ENCODE results near the gene CACNA1E. TPM values are rescaled to one million over a fixed set of nuclear protein-coding genes. Genes with fewer than 3 reads are reported as not detected.
"Not testable (repeated sequence)": the region's sequence is repeated elsewhere in the genome, so short reads cannot be mapped to it uniquely, and the experiment has no call there.

The CACNA1E gene
- total RNA-seq, 4 donors from 2014 or later = 0.19 to 1.3 (median 0.44) TPM; not detected in 1

GRCh38 chr1:181812208-181812607, 328.9 kb downstream of the CACNA1E start:
- no peak for ATAC-seq (ENCODE audit: low FRiP score)
- no peak for TF ChIP-seq CTCF (IDR thresholded peaks at IDR 0.05)
- no peak for DNase-seq (ENCODE audit: low spot score)

GRCh38 chr1:181813266-181813665, 329.9 kb downstream of the CACNA1E start:
- DNase-seq (ENCODE audit: low spot score) = no peak
- TF ChIP-seq CTCF (IDR thresholded peaks at IDR 0.05) = no peak
- no peak for ATAC-seq (ENCODE audit: low FRiP score)

- no peak for TF ChIP-seq CTCF (IDR thresholded peaks at IDR 0.05)
- DNase-seq (ENCODE audit: low spot score) = no peak
- ATAC-seq (ENCODE audit: low FRiP score) = no peak
Observed at GRCh38 chr1:181816608-181817007, 333.3 kb downstream of the CACNA1E start.

- no peak for ATAC-seq (ENCODE audit: low FRiP score)
- no peak for DNase-seq (ENCODE audit: low spot score)
- TF ChIP-seq CTCF (IDR thresholded peaks at IDR 0.05) = no peak
Observed at GRCh38 chr1:181817091-181817490, 333.8 kb downstream of the CACNA1E start.

- no peak for TF ChIP-seq CTCF (IDR thresholded peaks at IDR 0.05)
- DNase-seq (ENCODE audit: low spot score) (no peak), ATAC-seq (ENCODE audit: low FRiP score) (no peak)
Observed at GRCh38 chr1:181818459-181818858, 335.1 kb downstream of the CACNA1E start.

GRCh38 chr1:181818943-181819342, 335.6 kb downstream of the CACNA1E start:
- ATAC-seq (ENCODE audit: low FRiP score) (no peak), DNase-seq (ENCODE audit: low spot score) (no peak)
- TF ChIP-seq CTCF (IDR thresholded peaks at IDR 0.05) = no peak

- ATAC-seq (ENCODE audit: low FRiP score) (no peak), DNase-seq (ENCODE audit: low spot score) (no peak)
- no peak for TF ChIP-seq CTCF (IDR thresholded peaks at IDR 0.05)
Observed at GRCh38 chr1:181821701-181822100, 338.4 kb downstream of the CACNA1E start.

GRCh38 chr1:181832173-181832880, 349.0 kb downstream of the CACNA1E start:
- not testable (repeated sequence) for ATAC-seq (ENCODE audit: low FRiP score); DNase-seq (ENCODE audit: low spot score)
